PFSK-1 (cell line): ENCODE measurements around the gene WDR11.

Source experiments
- FOXP2 ChIP-seq: optimal IDR thresholded peaks from 2 replicates; pipeline ENCODE3; 2011; ENCODE audit warnings: borderline replicate concordance, control low read depth, inconsistent platforms; ENCODE audit not compliant: insufficient read depth; ENCODE audit errors: extremely low read length, extremely low read depth
- POLR2AphosphoS5 ChIP-seq: IDR thresholded peaks from 2 replicates; pipeline ENCODE4 v1.6.1; 2012; ENCODE audit warnings: low read depth, mild to moderate bottlenecking, control low read depth, low read length, moderate library complexity
- REST ChIP-seq, 2 experiments: IDR thresholded peaks; 2 replicates each; pipeline versions ENCODE4 v1.6.1 to v1.8.0; 2011 to 2012; ENCODE audit warnings: low read depth in 2 of 2, low read length in 2 of 2, control low read depth in 1 of 2, inconsistent platforms in 1 of 2, mild to moderate bottlenecking in 1 of 2, moderate library complexity in 1 of 2; ENCODE audit not compliant: insufficient read depth in 1 of 2
- SIN3A ChIP-seq: IDR thresholded peaks from 2 replicates; pipeline ENCODE4 v1.6.1; 2012; ENCODE audit warnings: mild to moderate bottlenecking, low read length, moderate library complexity, borderline replicate concordance; ENCODE audit not compliant: insufficient read depth
- TAF1 ChIP-seq: IDR thresholded peaks from 2 replicates; pipeline ENCODE4 v1.6.1; 2012; ENCODE audit warnings: low read length, control low read depth, borderline replicate concordance; ENCODE audit not compliant: insufficient read depth

The WDR11 gene

GRCh38 chr10:120854388-120854787 lies 3.2 kb downstream of the WDR11 start:
- TF ChIP-seq REST (IDR thresholded peaks at IDR 0.05; ENCODE audit: insufficient read depth in 1 of 2, low read depth in 2 of 2, low read length in 2 of 2) (no peak), SIN3A (no peak), FOXP2 (no peak), POLR2AphosphoS5 (no peak), TAF1 (no peak)

- TF ChIP-seq REST (IDR thresholded peaks at IDR 0.05; ENCODE audit: insufficient read depth in 1 of 2, low read depth in 2 of 2, low read length in 2 of 2) = no peak
- no peak for TF ChIP-seq POLR2AphosphoS5
- no peak for TF ChIP-seq SIN3A
- no peak for TF ChIP-seq TAF1
- no peak for TF ChIP-seq FOXP2
Measured at GRCh38 chr10:120861178-120861855, 10.2 kb downstream of the WDR11 start.

- TF ChIP-seq REST (IDR thresholded peaks at IDR 0.05; ENCODE audit: insufficient read depth in 1 of 2, low read depth in 2 of 2, low read length in 2 of 2) = no peak
- no peak for TF ChIP-seq TAF1
Measured at GRCh38 chr10:120873741-120874140, 22.6 kb downstream of the WDR11 start.

- TF ChIP-seq TAF1 (no peak), POLR2AphosphoS5 (no peak), REST (IDR thresholded peaks at IDR 0.05; ENCODE audit: insufficient read depth in 1 of 2, low read depth in 2 of 2, low read length in 2 of 2) (no peak), FOXP2 (no peak), SIN3A (no peak)
Measured at GRCh38 chr10:120883071-120883470, 31.9 kb downstream of the WDR11 start.

GRCh38 chr10:120887482-120887881 lies 36.3 kb downstream of the WDR11 start:
- TF ChIP-seq POLR2AphosphoS5 = no peak
- TF ChIP-seq TAF1 = no peak
- TF ChIP-seq REST (IDR thresholded peaks at IDR 0.05; ENCODE audit: insufficient read depth in 1 of 2, low read depth in 2 of 2, low read length in 2 of 2) = no peak
- TF ChIP-seq SIN3A = no peak
- no peak for TF ChIP-seq FOXP2
